ENCODE measurements around the gene ADORA3. TPM values are rescaled to one million over a fixed set of nuclear protein-coding genes. Genes with fewer than 3 reads are reported as not detected.

ADORA3 gene
- total RNA-seq, 1 experiment from 2014 or later, result not detected

Small RNA genes lying within 50 kb of the gene (small RNA-seq; reads per million reads assigned to genes)
- gene RNU6-792P, result not detected

Other genes starting within 250 kb of the ADORA3 start
- not detected in 2 replicates for gene CHIA, start 212.8 kb downstream of the ADORA3 start, total RNA-seq (2014; rRNA removed; shearing (Covaris generic))
- gene OVGP1, start 75.9 kb downstream of the ADORA3 start, total RNA-seq (2014; rRNA removed; shearing (Covaris generic)), result 0.91 and 1.5 TPM in 2 replicates
- 63.9 and 70.0 TPM in 2 replicates for gene WDR77, start 54.4 kb downstream of the ADORA3 start, total RNA-seq (2014; rRNA removed; shearing (Covaris generic))
- gene ATP5PB, start 54.2 kb downstream of the ADORA3 start, total RNA-seq (2014; rRNA removed; shearing (Covaris generic)), result 282 and 311 TPM in 2 replicates
- gene C1orf162, start 29.6 kb downstream of the ADORA3 start, total RNA-seq (2014; rRNA removed; shearing (Covaris generic)), result not detected in 2 replicates
- gene TMIGD3, start within 50 bp of the ADORA3 start, total RNA-seq (2014; rRNA removed; shearing (Covaris generic)), result not detected in 2 replicates
- gene RAP1A, start 116.2 kb upstream of the ADORA3 start, total RNA-seq (2014; rRNA removed; shearing (Covaris generic)), result 4.1 and 4.2 TPM in 2 replicates
- 2.0 and 3.4 TPM in 2 replicates for gene INKA2, start 235.8 kb upstream of the ADORA3 start, total RNA-seq (2014; rRNA removed; shearing (Covaris generic))

All from HT-29 (cell line).